Stimulated activated naive CD8-positive, alpha-beta T cell treated with anti-CD3 and anti-CD28 coated beads, Interleukin-15, amount 100 ng/mL, for 72 hours (primary cell): ENCODE data around the gene KCNH1.

Source experiments
- ATAC-seq: fragments of 150-1000 bp; cut with Tn5 transposase; 2 replicates; pipeline ENCODE4 v1.10.0; 2021; ENCODE audit warnings: mild to moderate bottlenecking, moderate library complexity
- DNase-seq, 2 donors: peaks; one replicate each; pipeline ENCODE4 v3.0.0; 2021 to 2022
- H3K27ac Mint-ChIP-seq, 2 donors: one replicate each; pipeline ENCODE4 v1.8.0; 2022; ENCODE audit warnings: mild to moderate bottlenecking in 2 of 2, mixed read lengths in 2 of 2, moderate library complexity in 2 of 2
- H3K27me3 Mint-ChIP-seq: one replicate; pipeline ENCODE4 v1.8.0; 2022; ENCODE audit warnings: mixed read lengths
- H3K4me1 Mint-ChIP-seq: one replicate; pipeline ENCODE4 v1.8.0; 2022; ENCODE audit warnings: mild to moderate bottlenecking, mixed read lengths
- H3K4me3 Mint-ChIP-seq, 2 donors: one replicate each; pipeline ENCODE4 v1.8.0; 2022; ENCODE audit warnings: mild to moderate bottlenecking in 2 of 2, mixed read lengths in 2 of 2, moderate library complexity in 1 of 2
- H3K9me3 Mint-ChIP-seq, 2 donors: one replicate each; pipeline ENCODE4 v1.8.0; 2022; ENCODE audit warnings: mixed read lengths in 2 of 2

Gene KCNH1

DNA sequence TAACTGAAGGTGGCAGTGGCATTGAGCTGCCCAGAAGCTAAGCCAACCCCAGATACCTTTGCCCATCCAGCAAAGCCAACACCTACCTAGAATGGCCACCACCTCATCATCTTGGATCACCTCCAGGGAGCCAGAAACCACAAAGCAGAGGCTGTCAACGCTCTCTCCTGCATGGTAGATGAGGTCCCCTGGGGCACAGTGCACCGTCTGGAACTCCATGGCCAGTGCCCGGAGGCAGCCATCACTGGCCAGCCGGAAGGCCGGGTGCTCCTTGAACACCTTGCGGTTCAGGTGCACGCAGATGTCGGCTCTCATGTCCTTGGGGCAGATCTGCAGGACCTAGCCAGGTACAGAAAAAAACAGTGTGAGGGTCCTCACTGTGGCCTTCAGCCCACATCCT lies 336.5 kb downstream of the KCNH1 start:
- DNase-seq: no peak
- H3K4me1 Mint-ChIP-seq: no peaks in the 10 kb centered on the region
- ATAC-seq: no peak
- H3K27ac Mint-ChIP-seq: no peak overlapping the region
- no peak overlapping the region for H3K4me3 Mint-ChIP-seq
- peaks cover under 1% of the 10 kb centered on the region for H3K27me3 Mint-ChIP-seq
- no peaks in the 10 kb centered on the region for H3K9me3 Mint-ChIP-seq

DNA sequence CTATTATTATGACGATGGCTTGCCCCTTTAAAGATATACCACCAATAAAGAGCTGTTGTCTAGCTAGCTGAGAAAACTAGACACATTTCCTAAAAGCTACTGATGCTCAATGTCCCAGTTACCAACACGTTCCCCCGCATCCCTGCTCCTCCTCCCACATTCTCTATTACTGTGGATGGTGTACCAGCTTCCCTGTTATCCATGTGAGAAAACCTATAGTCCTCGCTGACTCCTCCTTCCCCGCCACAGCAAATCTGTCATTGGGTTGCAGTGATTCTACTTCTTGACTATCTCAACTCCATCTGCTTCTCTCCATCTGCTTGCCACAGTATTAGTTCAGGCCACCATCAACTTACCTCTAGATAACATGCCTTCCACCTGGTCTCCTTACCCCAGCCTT lies 337.5 kb downstream of the KCNH1 start:
- Mint-ChIP-seq H3K27ac (no peak overlapping the region), H3K4me1 (no peaks in the 10 kb centered on the region), H3K27me3 (peaks cover 8% of the 10 kb centered on the region), H3K9me3 (no peaks in the 10 kb centered on the region), H3K4me3 (no peak overlapping the region)
- ATAC-seq (no peak), DNase-seq (no peak)

DNA sequence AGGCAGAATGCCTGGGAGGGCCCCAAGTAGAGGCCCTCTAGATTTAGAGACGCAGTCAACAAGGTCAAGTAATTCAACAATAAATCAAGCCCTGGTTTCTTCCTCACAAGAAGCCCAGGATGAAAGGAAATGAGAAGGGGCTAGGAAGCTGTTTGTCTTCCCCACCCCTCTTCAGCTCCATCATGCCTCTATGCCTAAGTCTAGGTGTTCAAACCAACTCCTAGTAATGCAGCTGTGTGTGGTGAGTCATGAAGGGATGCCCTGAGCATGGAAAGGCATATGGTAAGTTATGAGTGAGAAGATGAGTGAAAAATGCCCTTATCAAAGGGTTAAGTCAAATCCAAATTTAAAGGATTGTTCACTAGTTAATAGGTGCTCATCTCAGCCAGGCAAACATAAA lies 339.5 kb downstream of the KCNH1 start:
- no peak for DNase-seq
- Mint-ChIP-seq H3K4me1 (no peaks in the 10 kb centered on the region), H3K27ac (no peak overlapping the region), H3K9me3 (peaks cover 0 to 4% of the 10 kb centered on the region in 2 donors), H3K4me3 (no peak overlapping the region), H3K27me3 (peaks cover 8% of the 10 kb centered on the region)
- no peak for ATAC-seq

DNA sequence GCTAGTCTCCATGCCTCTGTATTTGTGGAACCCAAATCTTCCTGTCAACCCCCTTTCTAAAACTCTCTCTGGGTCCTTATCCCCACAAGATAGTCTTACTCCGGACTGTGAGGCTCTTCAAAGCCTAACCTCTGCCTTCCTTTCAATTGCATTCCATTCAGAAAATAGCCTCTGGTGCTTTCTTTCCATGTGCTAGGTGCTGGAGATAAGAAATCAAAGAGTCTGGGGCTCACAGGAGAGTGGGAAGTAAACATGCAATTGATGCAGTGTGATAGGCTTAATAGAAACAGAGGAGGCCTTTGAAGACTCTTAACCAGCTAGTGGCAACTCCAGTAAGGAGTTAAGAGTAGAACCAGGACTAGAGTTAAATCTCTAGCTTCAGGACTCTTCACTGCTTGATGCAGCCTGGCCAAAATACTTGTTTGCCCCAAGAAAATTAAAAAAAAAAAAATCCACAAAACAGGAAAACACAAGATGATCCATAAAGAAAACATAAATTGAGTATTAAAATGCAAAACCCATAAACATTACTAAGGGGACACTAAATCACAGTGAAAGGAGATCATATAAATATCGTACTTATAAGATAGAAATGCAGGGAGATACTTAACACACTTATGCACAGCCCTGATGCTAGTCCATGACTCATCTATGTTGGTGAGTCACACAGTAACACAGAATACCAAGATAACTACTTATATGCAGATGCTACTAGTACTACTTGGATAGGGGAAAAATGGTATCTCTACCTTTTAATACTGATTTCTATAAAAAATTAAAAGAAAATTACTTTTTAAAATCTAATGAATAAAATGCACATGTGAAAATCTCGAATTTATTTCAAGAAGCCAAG lies 341.5 kb downstream of the KCNH1 start:
- Mint-ChIP-seq H3K27ac (no peak overlapping the region), H3K9me3 (peaks cover 0 to 4% of the 10 kb centered on the region in 2 donors), H3K27me3 (peaks cover 8% of the 10 kb centered on the region), H3K4me1 (no peaks in the 10 kb centered on the region), H3K4me3 (no peak overlapping the region)
- no peak for DNase-seq
- ATAC-seq: no peak

DNA sequence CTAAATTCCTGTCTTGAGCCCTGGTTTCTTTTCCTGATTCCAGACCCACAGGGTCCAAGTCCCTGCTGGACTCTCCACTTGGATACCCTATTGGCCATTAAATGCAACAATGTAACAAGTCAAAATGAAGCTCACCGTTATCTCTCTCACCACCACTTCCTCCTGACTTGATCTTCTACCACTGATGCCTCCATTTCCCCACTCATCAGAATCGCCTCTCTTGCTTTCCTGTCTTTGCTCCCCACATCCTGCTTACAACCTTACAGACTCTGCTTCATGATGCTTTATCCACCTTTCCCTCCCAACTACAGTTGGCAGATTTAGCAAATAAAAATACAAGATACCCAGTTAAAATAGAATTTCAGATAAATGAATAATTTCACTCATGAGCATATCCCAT lies 343.8 kb downstream of the KCNH1 start:
- no peak overlapping the region for H3K4me3 Mint-ChIP-seq
- H3K4me1 Mint-ChIP-seq: no peaks in the 10 kb centered on the region
- H3K9me3 Mint-ChIP-seq: peaks cover 0 to 4% of the 10 kb centered on the region in 2 donors
- peaks cover 16% of the 10 kb centered on the region for H3K27me3 Mint-ChIP-seq
- DNase-seq (no peak), ATAC-seq (no peak)
- H3K27ac Mint-ChIP-seq: peak overlapping the region in 1 of 2 donors; percentile 66

DNA sequence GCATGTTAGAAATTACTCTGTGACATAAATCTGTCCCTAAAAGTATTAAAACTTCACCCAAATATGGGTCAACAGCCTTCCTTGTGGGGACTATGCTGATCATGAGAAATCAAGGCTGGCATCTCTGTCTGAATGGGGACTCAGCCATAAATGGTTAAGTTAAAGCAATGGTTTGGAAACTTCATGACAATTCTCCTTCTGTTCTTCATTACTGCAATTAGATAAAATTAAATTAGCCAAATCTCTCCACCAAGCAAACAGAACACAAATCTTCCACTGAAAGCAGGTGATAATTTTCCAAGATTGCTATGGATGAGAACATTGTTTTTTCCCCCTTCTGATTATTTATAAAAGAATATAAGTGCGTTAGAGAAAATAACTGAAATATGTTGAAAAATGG lies 346.1 kb downstream of the KCNH1 start:
- Mint-ChIP-seq H3K4me3 (no peak overlapping the region), H3K4me1 (no peaks in the 10 kb centered on the region), H3K27ac (no peak overlapping the region), H3K9me3 (peaks cover 0 to 4% of the 10 kb centered on the region in 2 donors), H3K27me3 (peaks cover 16% of the 10 kb centered on the region)
- DNase-seq (no peak), ATAC-seq (no peak)

DNA sequence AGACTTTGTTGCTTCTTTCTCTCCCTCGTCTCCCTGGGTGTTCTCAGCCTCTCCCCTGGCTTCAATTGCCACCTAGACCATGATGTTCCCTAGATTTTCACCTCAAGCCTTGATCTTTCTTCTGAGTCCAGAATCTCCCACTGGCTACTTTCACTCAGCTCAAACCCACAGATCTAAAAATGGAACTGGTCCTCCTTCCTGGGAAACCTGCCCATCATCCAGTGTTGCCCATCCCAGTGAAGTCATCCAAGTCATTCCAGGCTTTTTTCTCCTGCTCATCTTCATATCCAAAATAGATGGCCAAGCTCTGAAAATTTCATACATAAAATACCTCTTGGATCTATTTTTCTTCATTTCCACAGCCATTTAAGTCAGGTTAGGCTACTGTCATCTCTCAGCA lies 347.4 kb downstream of the KCNH1 start:
- DNase-seq (no peak), ATAC-seq (no peak)
- Mint-ChIP-seq H3K4me1 (no peaks in the 10 kb centered on the region), H3K4me3 (no peak overlapping the region), H3K27ac (no peak overlapping the region), H3K27me3 (peaks cover 15% of the 10 kb centered on the region), H3K9me3 (peaks cover 0 to 4% of the 10 kb centered on the region in 2 donors)

DNA sequence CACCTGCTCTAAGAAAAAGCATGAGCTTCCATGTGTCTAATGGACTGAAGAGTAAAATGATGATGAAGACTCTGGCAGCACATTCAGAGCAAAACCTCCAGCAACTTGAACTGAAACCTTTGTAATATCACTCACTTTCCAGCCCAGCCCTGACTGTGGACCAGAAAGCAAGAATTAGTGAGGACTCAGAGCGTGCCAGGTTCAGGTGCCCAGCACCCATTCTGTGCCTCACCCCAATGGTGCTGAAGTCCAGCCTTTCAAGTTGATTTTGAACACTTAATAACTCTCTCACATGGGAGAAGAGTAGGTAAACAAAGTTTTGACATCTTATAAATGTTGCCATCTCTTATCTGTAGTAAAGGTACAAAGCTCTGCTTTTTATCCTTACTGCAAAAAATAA lies 350.0 kb downstream of the KCNH1 start:
- no peak overlapping the region for H3K4me3 Mint-ChIP-seq
- H3K27ac Mint-ChIP-seq: no peak overlapping the region
- DNase-seq: no peak
- ATAC-seq: no peak
- H3K9me3 Mint-ChIP-seq: no peaks in the 10 kb centered on the region
- peaks cover 16% of the 10 kb centered on the region for H3K27me3 Mint-ChIP-seq
- H3K4me1 Mint-ChIP-seq: no peaks in the 10 kb centered on the region

DNA sequence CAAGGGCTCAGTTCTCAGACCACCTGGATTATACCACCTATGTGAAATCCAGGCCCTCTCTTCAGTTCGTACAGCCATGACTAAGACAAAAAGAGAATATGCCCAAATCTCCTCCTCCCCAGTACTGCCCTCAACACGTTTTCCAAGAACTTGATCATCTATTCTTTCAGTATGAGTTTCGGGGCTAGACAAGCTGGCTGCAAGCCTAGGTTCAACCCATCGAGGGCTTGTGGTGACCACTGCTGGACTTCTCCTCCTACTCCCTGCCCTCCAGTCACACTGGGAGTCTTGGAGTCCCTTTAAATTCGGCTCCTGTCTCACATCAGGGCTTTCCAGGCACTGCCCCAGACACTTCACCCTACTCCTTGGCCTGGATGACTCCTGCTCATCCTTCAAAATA lies 352.3 kb downstream of the KCNH1 start:
- Mint-ChIP-seq H3K9me3 (no peaks in the 10 kb centered on the region), H3K4me3 (no peak overlapping the region), H3K4me1 (no peaks in the 10 kb centered on the region), H3K27ac (no peak overlapping the region), H3K27me3 (peaks cover 13% of the 10 kb centered on the region)
- DNase-seq (no peak), ATAC-seq (no peak)

DNA sequence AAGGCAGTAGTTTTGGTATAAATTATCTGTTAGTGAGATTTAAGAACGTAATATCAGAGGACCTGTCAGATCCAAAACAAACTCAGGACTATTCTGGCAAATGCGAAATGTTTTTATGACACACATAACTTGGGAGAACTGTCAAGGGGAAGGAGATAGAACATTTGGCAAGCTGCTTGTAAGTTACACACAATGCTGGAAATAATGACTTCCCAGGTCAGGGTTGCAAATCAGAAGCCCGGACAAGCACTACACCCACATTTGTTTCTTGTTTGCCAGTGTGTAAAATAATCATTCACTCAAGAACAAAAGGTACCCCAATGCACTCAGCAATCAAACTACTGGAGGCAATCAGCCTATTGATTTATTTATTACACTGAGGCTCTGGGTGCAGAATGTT lies 354.7 kb downstream of the KCNH1 start:
- no peaks in the 10 kb centered on the region for H3K4me1 Mint-ChIP-seq
- no peaks in the 10 kb centered on the region for H3K9me3 Mint-ChIP-seq
- no peak overlapping the region for H3K4me3 Mint-ChIP-seq
- H3K27ac Mint-ChIP-seq: no peak overlapping the region
- H3K27me3 Mint-ChIP-seq: peaks cover 8% of the 10 kb centered on the region
- ATAC-seq (no peak), DNase-seq (no peak)

DNA sequence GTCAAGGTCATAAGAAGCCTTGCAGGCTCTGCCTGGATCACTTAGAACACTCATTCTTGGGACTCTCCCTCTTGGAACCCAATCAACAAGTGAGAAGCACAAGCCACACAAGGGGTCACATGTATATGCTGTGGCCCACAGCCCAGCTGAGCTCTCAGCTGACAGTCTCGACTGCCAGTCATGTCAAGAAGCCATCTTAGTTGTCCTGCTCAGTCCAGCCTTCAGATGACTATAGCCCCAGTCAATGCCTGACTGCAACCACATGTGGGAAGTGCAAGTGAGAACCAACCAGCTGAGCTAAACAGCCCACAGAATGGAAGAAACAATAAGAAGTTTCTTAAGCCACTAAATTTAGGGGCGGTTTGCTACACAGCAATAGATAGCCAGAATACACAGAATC lies 356.0 kb downstream of the KCNH1 start:
- H3K27me3 Mint-ChIP-seq: peaks cover 8% of the 10 kb centered on the region
- DNase-seq (no peak), ATAC-seq (peak; percentile 23)
- H3K9me3 Mint-ChIP-seq: no peaks in the 10 kb centered on the region
- H3K4me1 Mint-ChIP-seq: no peaks in the 10 kb centered on the region
- H3K27ac Mint-ChIP-seq: no peak overlapping the region
- H3K4me3 Mint-ChIP-seq: no peak overlapping the region

DNA sequence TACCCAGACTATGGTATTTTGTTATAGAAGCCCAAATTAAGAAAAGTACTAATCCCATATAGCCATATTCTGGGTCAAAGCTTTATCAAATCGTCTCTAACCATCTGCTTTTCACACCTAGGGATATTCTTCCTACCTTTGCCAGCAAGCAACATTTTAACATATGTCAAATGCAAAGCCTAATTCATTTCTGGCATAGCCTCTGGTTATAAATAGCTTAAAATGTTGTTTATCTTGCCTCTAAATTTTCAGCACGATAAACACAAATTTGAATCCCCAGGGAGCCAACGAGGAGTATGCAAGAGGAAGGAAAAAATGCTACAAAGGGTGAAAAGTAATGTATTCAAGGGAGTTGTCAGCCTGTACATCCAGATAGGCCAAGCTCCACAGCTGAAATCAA lies 357.2 kb downstream of the KCNH1 start:
- Mint-ChIP-seq H3K27me3 (peaks cover 3% of the 10 kb centered on the region), H3K4me1 (no peaks in the 10 kb centered on the region), H3K27ac (no peak overlapping the region), H3K9me3 (no peaks in the 10 kb centered on the region), H3K4me3 (no peak overlapping the region)
- no peak for ATAC-seq
- no peak for DNase-seq

DNA sequence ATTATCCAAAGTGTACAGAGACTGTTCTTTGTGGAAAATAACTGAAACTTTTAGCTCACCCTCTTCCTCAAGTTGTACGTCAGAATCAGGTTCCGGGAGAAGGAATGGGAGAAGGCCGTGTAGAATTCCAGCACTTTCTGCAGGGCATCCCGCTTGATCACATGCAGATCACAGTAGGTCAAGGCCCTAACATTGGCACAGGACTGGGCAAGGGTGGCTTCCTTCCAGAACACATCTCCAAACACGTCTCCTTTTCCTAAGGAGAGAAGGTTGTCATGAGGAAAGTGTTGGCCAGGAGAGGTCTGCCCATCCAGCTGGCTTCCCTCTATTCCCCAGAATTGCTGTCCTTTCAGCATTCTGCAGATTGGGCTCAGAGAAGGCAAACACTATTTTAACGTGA lies 358.7 kb downstream of the KCNH1 start:
- Mint-ChIP-seq H3K9me3 (no peaks in the 10 kb centered on the region), H3K27ac (no peak overlapping the region), H3K4me3 (no peak overlapping the region), H3K4me1 (no peaks in the 10 kb centered on the region), H3K27me3 (no peaks in the 10 kb centered on the region)
- ATAC-seq (no peak), DNase-seq (no peak)

DNA sequence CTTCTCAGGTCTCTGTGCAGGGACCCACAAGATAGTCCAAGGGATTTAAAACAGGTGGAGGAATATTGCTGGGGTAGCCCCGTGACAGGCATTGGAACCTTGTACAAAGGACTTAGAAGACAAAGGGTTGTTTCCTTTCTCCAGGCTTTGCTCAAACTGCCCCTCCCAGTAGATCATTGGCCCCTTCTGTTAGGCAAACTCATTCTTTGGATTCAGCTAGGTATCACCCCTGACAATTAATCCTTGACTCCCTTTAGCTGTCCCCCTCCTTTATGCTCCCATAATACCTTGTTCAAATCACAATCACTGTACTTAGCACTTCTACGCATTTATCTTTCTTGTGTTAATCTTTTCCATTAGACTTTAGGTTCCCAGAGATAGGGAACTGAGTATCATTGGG lies 360.5 kb downstream of the KCNH1 start:
- H3K27ac Mint-ChIP-seq: no peak overlapping the region
- no peaks in the 10 kb centered on the region for H3K27me3 Mint-ChIP-seq
- no peak for DNase-seq
- no peak for ATAC-seq
- H3K4me3 Mint-ChIP-seq: no peak overlapping the region
- no peaks in the 10 kb centered on the region for H3K4me1 Mint-ChIP-seq
- no peaks in the 10 kb centered on the region for H3K9me3 Mint-ChIP-seq

DNA sequence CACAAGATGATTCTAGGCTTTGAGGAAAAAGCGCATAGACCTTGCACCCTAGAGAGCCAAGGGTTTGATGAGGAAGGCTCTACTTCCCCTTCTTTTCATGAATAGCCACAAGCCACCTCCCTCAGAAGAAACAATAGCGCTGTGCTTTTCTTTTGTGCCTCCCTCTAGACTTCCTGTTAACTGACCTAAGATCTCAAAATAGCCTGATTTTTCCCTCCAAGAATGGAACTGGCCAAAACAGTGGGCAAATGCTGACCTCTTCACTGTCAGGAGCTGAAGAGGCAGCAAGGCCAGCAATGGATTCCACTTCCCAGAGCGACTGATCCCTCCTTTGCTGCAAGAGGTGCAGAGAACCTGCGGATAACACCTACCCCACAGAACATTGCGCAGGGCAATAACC lies 362.8 kb downstream of the KCNH1 start:
- H3K4me1 Mint-ChIP-seq: no peaks in the 10 kb centered on the region
- no peak overlapping the region for H3K4me3 Mint-ChIP-seq
- no peaks in the 10 kb centered on the region for H3K27me3 Mint-ChIP-seq
- H3K27ac Mint-ChIP-seq: no peak overlapping the region
- no peaks in the 10 kb centered on the region for H3K9me3 Mint-ChIP-seq
- DNase-seq (no peak), ATAC-seq (no peak)

DNA sequence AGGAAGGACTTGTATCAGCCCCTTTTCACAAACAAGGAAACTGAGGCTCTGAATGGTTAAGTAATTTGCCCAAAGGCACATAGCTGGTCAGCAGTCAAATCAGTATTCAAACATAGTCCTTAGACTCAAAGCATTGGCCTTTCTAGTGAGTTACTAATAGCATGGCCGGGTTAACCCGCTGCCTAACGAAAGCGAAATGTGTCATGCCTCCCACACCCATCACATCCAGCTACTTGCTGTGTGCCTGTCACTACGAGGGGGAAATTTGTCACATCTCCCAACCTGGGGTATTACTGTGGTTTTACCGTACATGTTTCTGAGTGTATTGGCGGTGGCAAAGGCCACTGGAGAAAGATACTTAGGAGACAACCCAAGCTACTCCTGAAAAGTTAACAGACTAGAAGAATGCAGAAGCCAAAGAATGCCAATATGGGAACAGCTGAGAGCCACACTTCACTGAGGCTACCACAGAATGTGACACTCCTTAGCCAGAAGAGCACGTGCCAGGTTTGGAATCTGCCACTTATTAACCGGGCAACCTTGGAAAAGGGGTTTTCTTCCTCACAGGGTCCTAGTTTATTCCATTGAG lies 363.5 kb downstream of the KCNH1 start:
- Mint-ChIP-seq H3K9me3 (no peaks in the 10 kb centered on the region), H3K27me3 (no peaks in the 10 kb centered on the region), H3K4me1 (no peaks in the 10 kb centered on the region), H3K27ac (no peak overlapping the region), H3K4me3 (no peak overlapping the region)
- no peak for DNase-seq
- ATAC-seq: no peak

DNA sequence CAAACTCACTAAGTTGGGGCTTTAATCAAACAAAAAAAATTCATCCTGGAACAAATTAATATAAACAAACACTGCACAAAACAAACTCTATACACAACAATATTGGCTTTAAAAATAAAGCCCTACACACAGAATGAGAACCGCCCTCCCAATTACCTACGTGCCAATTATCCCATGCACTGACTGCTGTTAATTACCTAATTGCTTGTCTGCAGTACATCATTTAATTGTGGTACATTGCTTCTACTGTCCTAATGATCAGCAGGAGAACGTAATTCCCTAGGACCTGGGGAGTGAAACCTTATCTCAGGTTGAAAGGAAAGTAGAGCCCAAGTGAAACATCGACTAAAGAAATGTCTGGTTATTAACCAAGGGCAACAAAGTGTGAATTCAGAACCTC lies 364.5 kb downstream of the KCNH1 start:
- DNase-seq: no peak
- no peak for ATAC-seq
- H3K4me3 Mint-ChIP-seq: no peak overlapping the region
- H3K9me3 Mint-ChIP-seq: no peaks in the 10 kb centered on the region
- no peak overlapping the region for H3K27ac Mint-ChIP-seq
- H3K27me3 Mint-ChIP-seq: no peaks in the 10 kb centered on the region
- no peaks in the 10 kb centered on the region for H3K4me1 Mint-ChIP-seq
